M059J (cell line): Measurements from ENCODE around the gene SLC22A23. TPM values are rescaled to one million over a fixed set of nuclear protein-coding genes. Genes with fewer than 3 reads are reported as not detected.

ENCODE experiments used
- DNase-seq: peaks from one replicate; pipeline ENCODE4 v3.0.0-alpha.2; 2012; ENCODE audit warnings: low read depth
- total RNA-seq: library from RNA; depleted of rRNA; stranded (reverse); fragments of >200 nt; shearing (Covaris generic); gene quantifications from 2 replicates; pipeline ENCODE4 v1.2.3, GENCODE V29; 2014

Gene SLC22A23
- total RNA-seq, 1 experiment from 2014 or later, result 0.64 TPM

DNA sequence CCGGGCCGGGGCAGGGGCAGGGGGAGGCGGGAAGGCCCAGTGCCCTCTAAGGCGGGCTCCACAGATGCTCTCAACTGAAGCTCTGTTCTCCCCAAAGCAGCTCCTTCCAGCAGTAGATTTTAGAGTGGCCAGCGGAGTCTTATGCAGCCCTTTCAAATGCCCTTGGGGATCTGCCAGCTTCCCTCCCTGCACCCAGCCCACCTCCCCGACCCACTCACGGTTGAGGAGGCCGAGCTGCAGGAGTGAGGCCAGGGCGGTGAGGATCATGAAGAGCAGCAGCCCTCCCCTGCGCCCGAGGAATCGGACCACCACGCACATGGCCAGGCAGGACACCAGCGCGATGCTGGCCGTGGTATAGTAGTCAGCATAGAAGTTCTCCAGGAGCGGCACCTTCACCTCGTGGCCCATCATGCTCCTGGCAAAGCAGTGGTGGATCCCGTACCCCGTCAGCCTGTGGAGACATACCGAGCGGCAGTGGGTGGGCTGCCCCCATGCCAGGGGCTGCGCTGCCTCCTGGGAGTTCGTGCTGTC lies 170.1 kb downstream of the SLC22A23 start:
- DNase-seq, result no peak

DNA sequence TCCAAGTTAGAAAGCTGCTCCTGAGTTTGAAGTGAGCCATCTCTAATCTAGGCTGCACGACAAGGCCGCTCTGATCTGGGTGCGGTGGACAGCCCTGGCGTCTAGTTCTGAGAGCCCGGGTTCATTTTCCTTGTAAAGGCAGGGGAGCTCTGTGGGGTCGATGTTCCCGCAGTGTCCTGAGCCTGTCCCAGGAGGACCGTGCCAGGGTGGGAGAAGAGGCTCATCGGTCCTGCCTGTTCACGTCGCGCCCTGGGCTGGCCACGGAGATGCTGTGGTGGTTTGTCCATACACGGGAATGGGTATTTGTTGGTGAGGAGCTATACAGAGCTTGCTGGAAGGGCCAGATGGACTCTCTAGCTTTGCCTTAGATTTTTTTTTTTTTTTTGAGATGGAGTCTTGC lies 171.1 kb downstream of the SLC22A23 start:
- no peak for DNase-seq

DNA sequence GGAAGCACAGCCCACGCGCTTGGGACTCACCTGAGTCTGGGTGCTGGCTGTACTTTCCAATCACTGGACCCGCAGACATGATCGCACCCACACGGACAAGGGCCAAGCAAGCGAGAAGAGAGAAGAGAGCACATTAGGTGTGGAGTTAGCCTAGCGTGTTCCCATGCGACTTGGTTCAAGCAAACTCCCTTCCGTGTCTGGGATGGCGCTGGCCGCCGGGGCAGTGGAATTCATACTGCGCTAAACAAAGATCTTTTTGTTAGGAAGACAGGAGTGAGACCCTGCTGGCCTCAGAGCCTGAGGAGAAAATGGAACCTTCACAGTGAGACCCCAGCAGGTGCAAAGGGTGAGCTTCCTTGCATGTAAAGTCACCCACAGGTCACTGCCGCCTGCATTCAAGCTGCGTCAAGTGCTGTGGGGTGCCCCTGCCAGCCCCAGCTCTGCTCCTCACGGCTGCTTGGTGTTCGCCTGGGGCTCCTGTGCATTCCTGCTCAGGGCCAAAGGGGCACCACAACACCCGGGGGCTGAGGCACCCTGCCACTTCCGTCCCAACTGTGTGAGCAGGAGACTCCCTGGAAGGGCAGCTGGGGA lies 171.7 kb downstream of the SLC22A23 start:
- DNase-seq, result no peak

DNA sequence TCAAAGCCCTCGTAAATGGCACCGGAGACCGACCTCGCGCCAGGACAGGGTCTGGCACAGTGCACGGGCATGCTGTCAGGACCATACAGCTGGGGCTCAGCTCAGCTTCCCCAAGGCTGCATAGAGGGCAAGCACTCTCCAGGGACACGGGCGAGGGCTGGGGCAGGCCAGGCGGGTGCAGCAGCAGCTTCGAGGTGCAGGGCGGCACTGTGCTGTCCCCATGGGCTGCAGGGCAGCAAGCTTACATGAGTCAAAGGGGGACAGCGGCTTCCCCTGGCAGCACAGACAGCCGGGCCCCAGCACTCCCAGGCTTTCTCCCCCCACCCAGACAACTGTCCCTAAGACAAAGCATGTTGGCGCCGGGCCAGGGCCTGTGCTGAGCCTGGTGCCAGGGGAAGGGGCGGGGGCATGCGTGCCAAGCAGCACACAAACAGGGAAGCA lies 172.4 kb downstream of the SLC22A23 start:
- DNase-seq, result peak; percentile 48

DNA sequence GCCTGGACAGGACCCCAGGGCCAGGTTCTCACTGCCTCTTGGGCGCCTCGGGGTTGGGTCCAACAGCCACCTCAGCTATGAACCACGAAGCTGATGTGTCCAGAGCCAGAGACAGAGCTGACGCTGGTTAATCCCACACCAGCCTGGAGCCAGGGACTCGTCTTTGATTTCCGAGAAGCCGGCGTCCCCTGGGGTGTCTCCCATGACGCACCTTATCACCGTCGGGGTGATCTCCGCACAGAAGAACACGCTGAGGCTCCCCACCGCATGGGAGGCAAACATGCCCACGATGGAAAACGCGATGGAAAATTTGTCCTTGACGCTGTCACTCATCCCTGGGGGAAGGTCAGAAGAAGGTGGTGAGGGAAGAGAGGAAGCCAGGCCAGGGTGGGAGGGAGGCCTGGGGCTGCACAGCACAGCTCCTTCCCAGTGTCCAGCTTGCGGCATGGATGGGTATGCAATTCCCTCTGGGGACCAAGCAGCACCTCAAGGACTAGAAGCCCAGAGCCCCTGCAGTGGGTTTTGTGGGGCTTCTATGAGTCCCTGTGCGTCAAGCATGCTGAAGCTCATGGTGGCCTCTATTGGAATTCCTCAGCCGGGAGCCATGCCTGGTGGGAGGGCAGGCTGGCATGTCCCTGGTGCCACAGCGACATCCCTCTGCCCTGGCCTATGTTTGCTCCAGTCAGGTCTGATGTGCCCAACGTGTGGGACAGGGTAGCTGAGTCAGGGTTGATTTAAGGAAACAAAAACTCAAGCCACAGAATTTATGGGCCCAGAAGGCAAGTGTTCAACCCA lies 173.0 kb downstream of the SLC22A23 start:
- no peak for DNase-seq

DNA sequence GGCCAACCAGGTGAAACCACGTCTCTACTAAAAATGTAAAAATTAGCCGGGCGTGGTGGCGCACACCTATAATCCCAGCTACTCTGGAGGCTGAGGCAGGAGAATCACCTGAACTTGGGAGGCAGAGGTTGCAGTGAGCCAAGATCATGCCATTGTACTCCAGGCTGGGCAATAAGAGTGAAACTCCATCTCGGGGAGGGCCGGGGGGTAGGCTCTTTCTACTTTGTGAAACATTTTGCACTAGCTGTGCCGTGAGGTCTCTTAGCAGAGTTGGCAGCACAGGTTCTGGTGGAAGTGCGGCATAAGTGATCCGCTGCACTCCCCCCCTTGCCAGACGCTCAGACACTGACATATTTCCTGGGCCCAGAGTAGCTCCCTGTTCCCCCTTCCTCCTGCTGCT lies 173.6 kb downstream of the SLC22A23 start:
- DNase-seq, result no peak

DNA sequence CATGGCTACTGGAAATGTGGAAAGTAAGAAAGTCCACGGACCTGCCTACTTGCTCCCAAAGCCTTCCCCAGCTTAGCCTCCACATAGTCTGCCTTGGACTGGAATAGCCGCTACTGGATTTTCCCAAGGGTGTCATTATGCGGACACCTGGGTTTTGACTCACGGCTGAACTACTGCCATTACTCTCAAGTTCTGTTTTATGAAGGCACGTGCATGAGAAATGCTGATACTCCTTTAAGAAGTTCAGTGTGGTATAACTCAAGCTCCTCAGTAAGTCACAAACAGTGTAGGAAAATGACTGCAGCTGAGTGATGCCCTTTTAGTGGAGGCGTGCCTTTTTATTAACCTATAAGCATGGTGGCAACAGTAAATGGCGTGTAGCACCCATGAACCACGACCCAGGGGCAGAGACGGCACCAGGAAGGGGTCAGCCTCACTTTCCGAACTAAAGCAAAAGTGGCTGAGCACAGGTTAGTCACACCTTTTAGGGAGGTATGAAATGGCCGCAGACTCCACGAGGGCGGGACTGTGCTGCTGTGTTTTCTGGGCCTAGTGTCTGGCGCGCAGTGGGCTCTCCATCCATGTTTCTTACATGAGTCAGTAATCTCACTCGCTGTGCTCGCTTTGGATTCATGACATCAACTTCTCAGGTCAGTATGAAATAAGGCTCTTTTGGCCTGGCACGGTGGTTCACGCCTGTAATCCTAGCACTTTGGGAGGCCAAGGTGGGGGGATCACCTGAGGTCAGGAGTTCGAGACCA lies 174.2 kb downstream of the SLC22A23 start:
- no peak for DNase-seq

DNA sequence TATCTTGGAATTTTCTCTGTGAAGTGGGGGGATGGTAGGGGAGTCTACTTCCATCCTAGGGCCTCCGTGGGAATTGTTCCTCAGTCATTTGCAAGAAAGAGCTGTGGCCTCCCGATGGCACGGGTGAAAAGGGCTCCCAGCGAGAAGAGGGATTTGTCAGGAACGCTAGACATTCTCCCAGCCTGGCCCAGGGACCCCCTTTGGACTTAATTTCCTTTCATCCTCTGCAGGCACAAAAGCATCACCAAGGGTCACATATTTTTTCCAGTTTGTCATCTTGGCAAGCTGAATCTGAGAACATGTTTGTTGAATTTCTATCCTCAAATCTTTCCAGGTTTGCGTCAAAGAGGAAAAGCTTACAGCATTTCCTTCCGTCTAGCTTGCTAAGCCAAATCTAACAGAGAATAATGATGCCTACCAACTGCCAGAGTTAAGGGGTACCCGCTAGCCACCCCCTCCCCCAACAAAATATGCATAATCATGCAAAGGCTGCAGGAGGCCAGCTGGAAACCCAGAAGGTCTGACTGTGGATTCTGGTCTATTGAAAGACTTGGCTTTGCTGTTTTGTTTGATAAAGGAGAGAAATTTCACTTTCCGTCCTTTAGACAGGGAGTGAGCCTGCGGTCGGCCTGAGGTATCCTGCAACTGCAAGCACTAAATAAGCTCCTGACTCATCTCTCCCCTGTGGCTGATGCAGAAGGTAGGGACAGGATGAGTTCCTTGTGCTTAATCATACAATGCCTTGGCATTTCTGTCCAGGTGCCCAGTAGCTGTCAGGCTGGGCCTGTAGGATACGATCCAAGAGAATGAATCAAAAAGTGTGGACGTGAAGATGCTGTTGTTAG lies 175.0 kb downstream of the SLC22A23 start:
- DNase-seq, result peak; percentile 99

DNA sequence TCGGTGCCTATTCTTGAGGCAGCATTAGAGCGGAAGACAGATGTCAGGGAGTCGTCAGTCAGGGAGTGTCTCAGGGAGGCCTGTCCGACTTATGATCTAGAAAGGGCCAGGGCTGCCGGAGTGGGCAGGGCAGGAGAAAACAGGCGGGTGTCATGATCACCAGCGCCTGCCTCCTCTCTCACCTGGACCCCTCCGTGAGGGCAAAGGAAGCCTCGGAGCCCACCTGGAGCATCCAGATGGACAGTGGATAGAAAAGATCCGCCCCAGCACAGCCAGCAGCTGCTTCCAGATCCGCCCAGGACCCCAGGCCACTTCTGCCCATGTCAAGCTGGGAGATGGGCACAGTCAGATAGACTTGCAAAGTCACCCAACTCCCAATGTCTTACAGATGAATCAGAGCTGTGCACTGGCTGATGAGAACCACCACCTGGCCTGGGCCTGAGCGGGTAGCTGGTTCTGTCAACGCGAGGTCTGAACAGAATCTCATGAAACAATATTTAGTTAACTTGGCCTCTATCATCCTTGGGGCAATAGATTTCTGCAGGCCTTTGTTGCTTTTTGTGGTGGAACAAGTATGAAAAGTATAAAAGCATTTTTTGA lies 175.9 kb downstream of the SLC22A23 start:
- DNase-seq, result peak; percentile 34

DNA sequence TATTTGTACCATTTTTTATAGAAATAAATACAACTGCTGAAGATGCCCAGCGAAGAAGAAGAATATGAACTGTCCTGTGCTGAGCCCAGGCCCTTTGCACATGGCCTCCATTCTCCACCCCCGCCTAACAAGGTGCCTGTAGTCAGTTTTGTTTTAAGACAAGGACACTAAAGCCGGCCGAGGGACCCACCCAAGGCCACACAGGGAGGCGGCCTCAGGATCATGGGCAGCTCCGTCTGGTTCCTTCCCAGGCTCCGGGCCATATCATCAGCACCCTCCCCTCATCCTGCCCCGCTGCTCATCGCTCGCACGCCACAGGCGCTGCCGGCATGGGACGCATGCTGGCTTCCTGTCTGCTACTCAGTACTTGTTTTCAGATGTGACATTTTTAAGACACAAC lies 176.8 kb downstream of the SLC22A23 start:
- DNase-seq, result no peak

DNA sequence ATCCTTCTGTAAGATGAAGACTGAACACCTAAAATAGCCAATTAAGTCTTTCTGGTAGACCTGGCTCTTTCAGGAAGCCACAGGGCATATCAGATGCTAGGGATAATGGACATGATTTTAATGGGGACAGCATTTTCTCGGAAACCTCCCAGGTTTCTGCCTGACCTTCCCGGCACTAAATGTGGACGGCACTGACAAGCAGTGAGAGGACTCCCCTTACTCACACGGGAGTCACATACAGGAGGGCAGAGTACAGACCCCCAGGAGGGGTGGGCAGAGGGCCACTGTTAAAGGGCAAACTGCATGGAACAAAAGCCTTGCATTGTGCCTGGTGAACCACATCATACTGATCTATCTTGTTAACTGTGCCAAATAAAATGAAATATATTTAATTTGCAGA lies 178.2 kb downstream of the SLC22A23 start:
- no peak for DNase-seq

DNA sequence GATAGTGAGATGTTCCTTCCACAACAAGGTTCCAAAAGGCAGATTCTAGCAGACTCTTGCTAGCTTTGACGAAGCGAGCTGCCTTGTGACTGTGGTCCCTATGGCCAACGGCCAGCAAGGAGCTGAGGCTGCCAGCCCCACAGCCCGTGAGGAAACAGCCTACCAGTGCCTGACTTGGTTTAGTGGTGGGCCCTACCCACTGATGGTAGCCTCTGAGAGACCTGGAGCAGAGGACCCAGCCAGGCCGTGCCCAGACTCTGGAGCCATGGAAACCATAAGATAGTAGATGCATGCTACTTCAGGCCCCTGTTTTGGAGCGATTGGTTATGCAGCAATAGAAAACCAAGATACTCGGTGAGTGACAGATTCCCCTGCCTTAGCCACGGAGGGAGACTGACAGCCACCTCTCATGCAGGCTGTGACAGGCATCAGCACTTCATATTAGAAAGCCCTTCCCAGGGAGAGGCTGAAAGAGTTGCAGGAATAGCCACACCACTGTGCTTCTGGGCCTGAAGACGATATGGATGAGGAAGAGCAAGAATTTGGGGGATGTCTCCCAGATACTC lies 178.9 kb downstream of the SLC22A23 start:
- DNase-seq, result no peak

DNA sequence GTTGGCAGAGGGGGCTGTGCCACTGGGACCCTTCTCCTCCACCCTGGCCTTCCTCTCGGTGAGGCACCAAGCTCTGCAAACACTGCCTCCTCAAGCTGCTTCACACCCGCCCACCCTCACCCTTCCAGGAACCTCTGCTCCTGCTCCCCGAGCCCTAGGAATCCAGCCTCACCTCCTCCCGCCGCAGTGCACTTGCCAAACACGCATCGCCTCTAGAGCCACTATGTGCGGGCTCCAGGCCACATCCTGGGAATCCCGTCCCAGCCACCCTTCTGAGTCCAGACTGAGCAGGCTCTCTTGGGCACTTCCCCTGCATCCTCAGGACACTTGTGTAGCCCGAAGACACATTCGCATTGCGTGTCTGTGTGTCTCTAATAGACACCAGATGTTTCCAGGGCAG lies 179.6 kb downstream of the SLC22A23 start:
- DNase-seq, result no peak

DNA sequence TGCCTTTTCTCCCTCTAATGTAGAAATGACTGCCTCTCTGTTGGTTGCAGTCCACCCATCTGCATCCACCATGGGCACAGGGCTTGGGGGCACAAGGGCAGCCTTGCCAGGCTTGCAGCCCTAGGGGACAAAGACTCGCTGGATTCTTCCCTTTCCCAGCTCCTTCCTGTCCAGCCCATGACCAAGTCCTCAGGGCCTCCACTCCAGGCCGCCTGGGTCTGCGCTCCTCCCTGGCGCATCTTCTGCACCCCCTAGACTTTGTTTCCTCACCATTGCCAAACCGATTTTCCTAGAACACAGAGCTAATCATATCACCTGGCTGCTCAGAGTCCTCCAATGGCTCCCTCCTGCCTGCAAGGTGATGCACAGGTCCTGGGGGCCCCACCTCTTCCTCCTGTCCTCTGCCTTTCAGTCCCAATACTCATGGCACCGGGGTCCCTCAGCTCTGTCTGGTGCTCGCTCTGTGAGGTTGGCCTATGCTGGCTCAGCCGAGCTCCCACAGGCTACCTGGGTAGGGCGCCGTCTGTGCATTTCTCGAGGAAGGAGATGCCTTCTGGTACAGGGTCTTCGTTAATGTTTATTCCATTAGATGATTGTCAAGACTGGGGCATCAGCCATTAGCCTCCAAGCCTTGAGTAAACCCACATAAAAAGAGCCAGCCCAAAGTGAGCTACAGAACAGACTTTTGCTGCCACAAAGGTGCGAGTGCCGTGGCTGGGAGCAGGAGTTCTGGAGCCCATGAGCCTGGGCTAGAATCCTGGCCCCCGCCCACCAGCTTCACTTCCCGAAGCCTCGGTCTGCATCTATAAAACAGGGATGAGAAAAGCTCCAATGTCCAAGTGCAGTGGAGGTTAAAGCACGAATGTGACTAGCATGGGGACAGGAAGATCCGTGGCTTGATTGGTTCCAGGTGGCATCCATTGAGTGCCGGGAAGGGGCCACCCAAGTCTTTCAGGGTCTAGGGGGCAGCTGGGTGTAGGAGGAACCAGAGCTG lies 180.4 kb downstream of the SLC22A23 start:
- no peak for DNase-seq

DNA sequence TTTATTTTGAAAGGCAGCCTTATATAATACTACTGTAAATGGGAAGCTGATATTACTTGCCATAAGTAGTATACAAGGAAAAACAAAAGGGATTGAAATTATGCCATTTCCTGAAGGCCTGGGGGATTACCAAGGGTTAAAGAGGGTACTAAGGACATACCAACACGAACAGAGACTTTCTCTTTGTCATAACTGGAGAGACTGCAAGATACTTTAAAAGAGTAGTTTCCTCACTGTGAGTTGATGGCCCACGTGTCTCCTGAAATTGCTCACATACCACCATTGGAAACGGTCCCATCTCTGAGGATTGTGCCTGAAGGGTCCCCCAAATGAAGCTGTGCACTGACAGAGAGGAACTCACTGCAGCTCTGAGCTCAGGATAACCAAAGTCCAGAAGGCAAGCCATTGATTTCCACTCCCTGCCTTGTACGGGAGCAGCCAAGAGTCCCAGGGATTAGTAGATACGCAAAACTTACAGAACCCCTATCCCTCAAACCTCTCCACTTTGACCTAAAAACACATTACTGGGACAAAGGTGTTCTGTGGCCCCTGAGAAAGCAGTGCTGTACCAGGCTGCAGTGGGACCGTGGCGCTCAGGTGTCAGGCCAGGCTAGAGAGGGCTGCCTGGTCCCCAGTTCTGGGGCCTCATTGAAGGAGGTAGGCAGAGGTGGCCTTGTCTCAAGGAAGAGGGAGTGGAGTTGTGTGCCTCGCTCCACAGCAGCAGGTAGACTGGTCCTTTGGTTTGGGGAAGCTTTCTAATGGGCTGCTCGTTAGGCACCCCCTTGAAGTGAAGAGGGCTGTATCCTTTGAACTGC lies 182.9 kb downstream of the SLC22A23 start:
- DNase-seq, result no peak

DNA sequence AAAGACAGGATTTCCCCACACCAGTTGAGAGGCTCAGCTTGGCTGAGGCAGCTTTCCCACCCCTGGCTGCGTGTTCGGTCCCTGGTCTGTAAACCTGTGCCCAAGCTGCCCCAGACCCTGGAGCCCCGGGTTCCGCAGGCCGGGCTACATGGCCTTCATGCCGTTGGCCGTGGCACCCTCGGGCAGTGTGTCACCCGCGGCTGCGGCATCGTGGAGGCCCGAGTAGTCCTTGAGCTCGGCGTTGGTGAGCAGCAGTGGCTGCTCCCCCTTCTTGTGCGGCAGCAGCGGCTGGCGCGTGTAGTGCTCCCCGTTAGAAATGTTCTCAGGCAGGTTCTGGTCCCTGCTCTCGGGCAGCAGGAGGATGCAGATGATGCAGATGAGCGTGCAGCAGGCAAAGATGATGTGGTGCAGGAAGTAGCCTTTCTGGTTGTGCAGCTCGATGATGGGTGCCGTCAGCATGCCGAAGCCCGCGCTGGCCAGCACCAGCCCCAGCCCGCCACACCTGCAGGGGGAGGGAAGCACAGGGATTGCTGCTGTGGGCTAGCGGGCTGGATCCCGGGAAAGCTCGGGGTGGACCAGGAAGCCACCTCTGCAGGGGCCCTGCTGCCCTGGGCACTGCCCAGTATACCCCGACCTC lies 183.8 kb downstream of the SLC22A23 start:
- DNase-seq, result no peak

DNA sequence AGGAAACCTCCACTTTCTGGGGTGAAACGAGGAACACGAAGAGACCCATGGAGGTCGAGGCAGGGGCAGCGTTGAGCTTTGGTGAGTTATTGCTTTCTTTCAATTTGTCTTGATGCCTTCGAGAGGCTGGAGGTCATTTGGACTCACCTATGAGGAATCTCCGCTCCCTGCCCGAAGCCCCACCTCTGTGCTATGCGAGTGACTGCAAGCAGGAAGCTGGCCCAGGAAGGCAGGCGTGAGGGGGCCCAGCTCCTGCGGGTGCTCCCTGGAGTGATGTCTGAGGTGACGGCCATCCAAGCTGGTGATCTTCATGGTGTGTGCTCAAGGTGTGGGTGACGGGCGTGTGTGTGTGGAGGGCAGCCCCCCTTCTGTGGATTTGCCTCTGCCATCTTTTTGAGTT lies 185.1 kb downstream of the SLC22A23 start:
- no peak for DNase-seq

DNA sequence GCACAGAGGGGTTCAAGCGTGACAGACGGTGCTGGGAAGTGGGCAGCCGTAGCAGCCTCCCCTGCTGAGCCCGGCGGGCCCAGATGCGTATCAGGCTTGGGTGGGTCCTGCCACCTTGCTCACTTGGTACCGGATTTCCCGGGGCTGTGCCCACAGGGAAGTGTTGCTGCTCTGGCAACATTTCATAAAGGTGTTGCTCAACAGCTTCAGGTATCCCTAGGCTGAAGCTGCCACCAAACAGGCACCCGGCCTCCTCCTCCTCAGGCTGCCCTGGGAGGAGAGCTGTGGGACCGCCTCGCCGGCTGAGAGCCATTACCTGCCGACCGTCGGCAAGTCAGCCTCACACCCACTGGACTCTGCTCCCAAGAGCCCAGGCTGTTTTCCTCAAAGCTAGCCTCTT lies 186.6 kb downstream of the SLC22A23 start:
- DNase-seq, result no peak
